NT2/D1 (cell line): Measurements from ENCODE around the gene CCDC142.

Experiments used
- SUZ12 ChIP-seq: IDR thresholded peaks from 2 replicates; pipeline ENCODE4 v1.6.1; 2011; ENCODE audit not compliant: insufficient read length, insufficient read depth; ENCODE audit errors: extremely low read depth
- YY1 ChIP-seq: IDR thresholded peaks from 2 replicates; pipeline ENCODE4 v1.6.1; 2011; ENCODE audit not compliant: insufficient read length, insufficient read depth
- ZNF274 ChIP-seq: IDR thresholded peaks from 2 replicates; pipeline ENCODE4 v1.6.1; 2011; ENCODE audit warnings: mild to moderate bottlenecking, low read depth, low read length

DNA sequence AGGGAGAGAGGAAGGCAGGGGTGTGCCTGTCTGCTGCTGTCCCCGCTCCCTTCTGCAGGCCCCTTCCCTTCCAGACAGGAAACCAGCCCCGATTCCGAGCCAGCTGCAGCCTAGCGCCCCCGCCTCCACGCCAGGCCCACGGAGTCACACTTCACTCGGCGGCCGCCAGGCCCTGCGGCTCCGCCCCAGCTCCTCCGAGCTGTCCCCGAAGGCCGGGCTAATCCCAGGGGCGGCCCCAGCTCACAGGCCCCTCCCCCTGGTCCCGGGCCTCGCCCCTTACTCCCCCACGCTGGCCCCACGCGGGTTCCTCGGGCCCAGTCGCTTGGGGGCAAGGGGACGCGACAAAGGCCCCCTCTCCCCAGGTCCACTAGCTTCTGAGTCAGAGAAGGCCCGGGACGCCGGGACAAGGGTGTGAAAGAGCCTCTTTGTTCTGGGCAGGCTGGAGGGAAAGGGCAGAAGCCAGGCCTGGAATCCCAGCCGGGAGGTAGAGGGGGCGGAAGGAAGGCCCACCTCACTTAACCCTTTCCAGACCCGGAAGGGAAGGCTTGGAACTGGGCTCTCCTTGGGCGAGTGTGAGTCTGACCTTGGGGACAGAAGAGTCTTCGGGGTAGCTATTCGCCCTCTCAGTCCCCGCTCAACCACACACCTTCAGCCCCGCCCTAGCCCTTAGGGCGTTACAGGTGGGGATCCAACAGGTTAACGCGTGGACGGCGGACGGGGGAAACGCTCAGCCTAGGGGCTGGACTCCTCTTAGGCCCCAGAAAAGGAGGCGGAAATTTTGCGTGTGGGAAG, 42.2 kb downstream of the CCDC142 start:
- TF ChIP-seq YY1 (no peak), ZNF274 (no peak), SUZ12 (no peak)
